Measurements from ENCODE around the gene GRIK5.

- TF ChIP-seq CTCF (IDR thresholded peaks at IDR 0.05; ENCODE audit: low read length) (no peak), EZH2 (IDR thresholded peaks at IDR 0.05; ENCODE audit: borderline replicate concordance, low read length) (no peak)
Measured at GRCh38 chr19:41977916-41978315, 92.1 kb downstream of the GRIK5 start.

Data from OCI-LY1 (cell line).